ENCODE data around the gene AGR3. TPM values are rescaled to one million over a fixed set of nuclear protein-coding genes. Genes with fewer than 3 reads are reported as not detected.

AGR3 gene
- total RNA-seq, 1 donor from 2014 or later: not detected

- no peak overlapping the region for H3K27ac Mint-ChIP-seq
- CTCF ChIA-PET: interaction anchor here (1.1 kb wide), 1 partner anchor 38 kb away, joined by 3 read pairs; no protein-coding TSS in a partner anchor
These were observed 42.1 kb downstream of the AGR3 start for GRCh38 chr7:16839646-16840045.

GRCh38 chr7:16838891-16839290 lies 42.9 kb downstream of the AGR3 start:
- Mint-ChIP-seq H3K9me3 (peaks cover 2% of the 10 kb centered on the region), H3K4me3 (no peak overlapping the region), H3K27me3 (peaks cover 3% of the 10 kb centered on the region), H3K27ac (no peak overlapping the region), H3K36me3 (ENCODE audit: low read depth) (no peaks in the 10 kb centered on the region), H3K4me1 (peaks cover 14% of the 10 kb centered on the region)
- no peak for DNase-seq
- POLR2A ChIA-PET: no interaction called here
- TF ChIP-seq CTCF (IDR thresholded peaks at IDR 0.05): no peak
- CTCF ChIA-PET: interaction anchor here (1.1 kb wide), 1 partner anchor 38 kb away, joined by 3 read pairs; no protein-coding TSS in a partner anchor
- peak; percentile 37 for ATAC-seq (ENCODE audit: low read depth)
- intact Hi-C loops (cut with micrococcal nuclease): no loop called here

More at GRCh38 chr7:16839646-16840045, 42.1 kb downstream of the AGR3 start:
- no peaks in the 10 kb centered on the region for H3K36me3 Mint-ChIP-seq (ENCODE audit: low read depth)
- intact Hi-C loops (cut with micrococcal nuclease): no loop called here
- DNase-seq: no peak
- POLR2A ChIA-PET: no interaction called here
- peaks cover 2% of the 10 kb centered on the region for H3K9me3 Mint-ChIP-seq
- peaks cover 14% of the 10 kb centered on the region for H3K4me1 Mint-ChIP-seq
- ATAC-seq (ENCODE audit: low read depth): no peak
- TF ChIP-seq CTCF (IDR thresholded peaks at IDR 0.05): no peak
- H3K27me3 Mint-ChIP-seq: peaks cover 3% of the 10 kb centered on the region
- H3K4me3 Mint-ChIP-seq: no peak overlapping the region

- Mint-ChIP-seq H3K27ac (no peak overlapping the region), H3K4me3 (no peak overlapping the region), H3K36me3 (ENCODE audit: low read depth) (no peaks in the 10 kb centered on the region), H3K9me3 (peaks cover 2% of the 10 kb centered on the region), H3K4me1 (peaks cover 14% of the 10 kb centered on the region), H3K27me3 (peaks cover 3% of the 10 kb centered on the region)
- CTCF ChIA-PET: no interaction called here
- intact Hi-C loops (cut with micrococcal nuclease): no loop called here
- POLR2A ChIA-PET: no interaction called here
- ATAC-seq (ENCODE audit: low read depth): no peak
- no peak for DNase-seq
- TF ChIP-seq CTCF (IDR thresholded peaks at IDR 0.05): no peak
These were observed 43.4 kb downstream of the AGR3 start for GRCh38 chr7:16838386-16838785.

GRCh38 chr7:16836481-16836880 lies 45.3 kb downstream of the AGR3 start:
- ChIA-PET CTCF (interaction anchor here (1.6 kb wide), 1 partner anchor 35 kb away, joined by 3 read pairs; no protein-coding TSS in a partner anchor), POLR2A (no interaction called here)
- peaks cover 14% of the 10 kb centered on the region for H3K4me1 Mint-ChIP-seq
- TF ChIP-seq CTCF (IDR thresholded peaks at IDR 0.05): no peak
- no peak overlapping the region for H3K4me3 Mint-ChIP-seq
- ATAC-seq (ENCODE audit: low read depth) (no peak), DNase-seq (no peak)
- peaks cover 3% of the 10 kb centered on the region for H3K27me3 Mint-ChIP-seq
- H3K36me3 Mint-ChIP-seq (ENCODE audit: low read depth): no peaks in the 10 kb centered on the region
- intact Hi-C loops (cut with micrococcal nuclease): no loop called here
- peaks cover 2% of the 10 kb centered on the region for H3K9me3 Mint-ChIP-seq
- H3K27ac Mint-ChIP-seq: no peak overlapping the region

- peaks cover 6% of the 10 kb centered on the region for H3K27me3 Mint-ChIP-seq
- peaks cover 14% of the 10 kb centered on the region for H3K9me3 Mint-ChIP-seq
- TF ChIP-seq CTCF (IDR thresholded peaks at IDR 0.05): no peak
- intact Hi-C loops (cut with micrococcal nuclease): no loop called here
- DNase-seq (no peak), ATAC-seq (ENCODE audit: low read depth) (no peak)
- POLR2A ChIA-PET: no interaction called here
- no peak overlapping the region for H3K4me3 Mint-ChIP-seq
- peaks cover 1% of the 10 kb centered on the region for H3K4me1 Mint-ChIP-seq
- CTCF ChIA-PET: no interaction called here
- no peaks in the 10 kb centered on the region for H3K36me3 Mint-ChIP-seq (ENCODE audit: low read depth)
- no peak overlapping the region for H3K27ac Mint-ChIP-seq
These were observed 48.4 kb downstream of the AGR3 start for GRCh38 chr7:16833373-16833772.
